Hepatocyte (in vitro differentiated cells): ENCODE results near the gene TMED8. TPM values are rescaled to one million over a fixed set of nuclear protein-coding genes. Genes with fewer than 3 reads are reported as not detected.

Experiments used
- DNase-seq: peaks from one replicate; pipeline ENCODE4 v3.0.0-alpha.2; 2016; ENCODE audit warnings: low spot score
- H2AFZ ChIP-seq: fragments of 200-600 bp; sonication (generic); 2 replicates; pipeline ENCODE4 v1.6.0; 2016; ENCODE audit warnings: antibody characterized with exemption, mild to moderate bottlenecking
- H3K27ac ChIP-seq: fragments of 200-600 bp; sonication (generic); 2 replicates; pipeline ENCODE4 v1.5.1; 2016; ENCODE audit warnings: mild to moderate bottlenecking
- H3K27me3 ChIP-seq: fragments of 200-600 bp; sonication (generic); 2 replicates; pipeline ENCODE4 v1.6.1; 2016
- H3K36me3 ChIP-seq: fragments of 200-600 bp; sonication (generic); replicated peaks from 2 replicates; pipeline ENCODE4 v1.5.1; 2016; ENCODE audit warnings: low read depth; ENCODE audit not compliant: insufficient read depth
- H3K4me1 ChIP-seq: fragments of 200-600 bp; sonication (generic); 2 replicates; pipeline ENCODE4 v1.5.1; 2016; ENCODE audit warnings: mild to moderate bottlenecking, moderate library complexity; ENCODE audit not compliant: insufficient read depth
- H3K4me2 ChIP-seq: fragments of 200-600 bp; sonication (generic); 2 replicates; pipeline ENCODE4 v1.6.0; 2016
- H3K4me3 ChIP-seq: fragments of 200-600 bp; sonication (generic); 2 replicates; pipeline ENCODE4 v1.5.1; 2016; ENCODE audit warnings: mild to moderate bottlenecking
- H3K79me2 ChIP-seq: fragments of 200-600 bp; sonication (generic); 2 replicates; pipeline ENCODE4 v1.6.0; 2017; ENCODE audit warnings: mild to moderate bottlenecking
- H3K9me2 ChIP-seq: fragments of 200-600 bp; sonication (generic); replicated peaks from 2 replicates; pipeline ENCODE4 v1.6.0; 2017; ENCODE audit warnings: mild to moderate bottlenecking; ENCODE audit not compliant: insufficient read depth
- H3K9me3 ChIP-seq: fragments of 200-600 bp; sonication (generic); 2 replicates; pipeline ENCODE4 v1.5.1; 2016; ENCODE audit warnings: low read depth, mild to moderate bottlenecking
- H4K20me1 ChIP-seq: fragments of 200-600 bp; sonication (generic); 2 replicates; pipeline ENCODE4 v1.6.0; 2016; ENCODE audit warnings: mild to moderate bottlenecking; ENCODE audit not compliant: insufficient read depth, poor library complexity, severe bottlenecking
- CTCF ChIP-seq: fragments of 200-600 bp; sonication (generic); IDR thresholded peaks from 2 replicates; pipeline ENCODE4 v1.5.1; 2016; ENCODE audit warnings: antibody characterized with exemption, mild to moderate bottlenecking; ENCODE audit not compliant: poor library complexity
- EZH2 ChIP-seq: fragments of 200-600 bp; sonication (generic); IDR thresholded peaks from 2 replicates; pipeline ENCODE4 v1.6.1; 2016; ENCODE audit warnings: antibody characterized with exemption, mild to moderate bottlenecking, borderline replicate concordance
- EZH2phosphoT487 ChIP-seq: fragments of 200-600 bp; sonication (generic); IDR thresholded peaks from one replicate; pipeline ENCODE4 v1.6.1; 2018; ENCODE audit warnings: antibody characterized with exemption, mild to moderate bottlenecking, low read depth, moderate library complexity; ENCODE audit not compliant: unreplicated experiment, severe bottlenecking
- WGBS: methylation state at CpG from one replicate; pipeline ENCODE4 v1.1.6; 2016; ENCODE audit warnings: low lambda C conversion rate; ENCODE audit errors: missing lambda C conversion rate; 5-methylcytosine and 5-hydroxymethylcytosine counted together
- polyA plus RNA-seq: library from polyadenylated mRNA; unstranded; fragments of >200 nt; fragmentation: Nextera tagmentation; extraction: Ambion mirVana; gene quantifications from 2 replicates; pipeline ENCODE4 v1.2.1, GENCODE V29; 2016
- total RNA-seq: library from RNA; depleted of rRNA; stranded (reverse); fragments of >200 nt; gene quantifications from 2 replicates; pipeline ENCODE4 v1.2.3, GENCODE V29; 2014

TMED8 gene
- total and polyA plus RNA-seq, 2 experiments from 2014 or later, result 4.0 to 16.0 TPM

GRCh38 chr14:77406086-77406485 is 29.2 kb upstream of the TMED8 start:
- Histone ChIP-seq H3K4me2 (no peak overlapping the region), H3K4me1 (no peaks in the 10 kb centered on the region), H2AFZ (no peak overlapping the region), H3K9me2 (no peaks in the 10 kb centered on the region), H3K9me3 (no peaks in the 10 kb centered on the region), H3K36me3 (no peaks in the 10 kb centered on the region), H3K27ac (no peak overlapping the region), H3K27me3 (no peaks in the 10 kb centered on the region), H3K79me2 (no peaks in the 10 kb centered on the region), H4K20me1 (no peaks in the 10 kb centered on the region), H3K4me3 (no peak overlapping the region)
- TF ChIP-seq EZH2 (no peak), CTCF (no peak), EZH2phosphoT487 (no peak)
- 73% methylated on average over 3 of the region's 3 CpGs for WGBS
- no peak for DNase-seq

GRCh38 chr14:77403768-77404167 is 26.9 kb upstream of the TMED8 start:
- no peaks in the 10 kb centered on the region for H3K36me3 ChIP-seq
- no peaks in the 10 kb centered on the region for H3K9me2 ChIP-seq
- no peaks in the 10 kb centered on the region for H3K4me1 ChIP-seq
- H3K4me2 ChIP-seq, result no peak overlapping the region
- H3K79me2 ChIP-seq, result no peaks in the 10 kb centered on the region
- no peak overlapping the region for H3K27ac ChIP-seq
- no peaks in the 10 kb centered on the region for H3K27me3 ChIP-seq
- H3K9me3 ChIP-seq, result no peaks in the 10 kb centered on the region
- WGBS, result 97% methylated on average over 3 of the region's 3 CpGs
- no peak overlapping the region for H2AFZ ChIP-seq
- no peak for TF ChIP-seq CTCF
- no peak for TF ChIP-seq EZH2
- TF ChIP-seq EZH2phosphoT487, result no peak
- no peak overlapping the region for H3K4me3 ChIP-seq
- H4K20me1 ChIP-seq, result no peaks in the 10 kb centered on the region
- DNase-seq, result no peak

GRCh38 chr14:77400216-77400615 is 23.3 kb upstream of the TMED8 start:
- 72% methylated on average over 6 of the region's 6 CpGs for WGBS
- TF ChIP-seq EZH2 (no peak), CTCF (no peak), EZH2phosphoT487 (no peak)

GRCh38 chr14:77390188-77390587 is 13.3 kb upstream of the TMED8 start:
- Histone ChIP-seq H3K4me2 (no peak overlapping the region), H3K27ac (peak overlapping the region; percentile 46), H3K36me3 (no peaks in the 10 kb centered on the region), H3K4me1 (no peaks in the 10 kb centered on the region), H3K79me2 (no peaks in the 10 kb centered on the region), H3K9me3 (no peaks in the 10 kb centered on the region), H2AFZ (no peak overlapping the region), H4K20me1 (no peaks in the 10 kb centered on the region), H3K9me2 (no peaks in the 10 kb centered on the region), H3K4me3 (no peak overlapping the region), H3K27me3 (no peaks in the 10 kb centered on the region)
- DNase-seq, result peak; percentile 15
- TF ChIP-seq EZH2 (no peak), CTCF (no peak), EZH2phosphoT487 (no peak)
- WGBS, result 87% methylated on average over 4 of the region's 4 CpGs

More at GRCh38 chr14:77400216-77400615, 23.3 kb upstream of the TMED8 start:
- Histone ChIP-seq H3K9me3 (no peaks in the 10 kb centered on the region), H2AFZ (no peak overlapping the region), H3K79me2 (no peaks in the 10 kb centered on the region), H3K36me3 (no peaks in the 10 kb centered on the region), H3K4me3 (no peak overlapping the region), H3K27me3 (no peaks in the 10 kb centered on the region), H3K4me2 (no peak overlapping the region), H3K4me1 (no peaks in the 10 kb centered on the region), H3K9me2 (no peaks in the 10 kb centered on the region), H3K27ac (no peak overlapping the region), H4K20me1 (no peaks in the 10 kb centered on the region)
- no peak for DNase-seq
